Neural cell (in vitro differentiated cells): ENCODE data around the gene GCC1.

Source experiments
- CTCF ChIP-seq: fragments of 450-650 bp; IDR thresholded peaks from 2 replicates; pipeline ENCODE4 v1.5.1; 2014; ENCODE audit warnings: antibody characterized with exemption, mild to moderate bottlenecking, moderate library complexity; ENCODE audit not compliant: poor library complexity, severe bottlenecking
- EP300 ChIP-seq: fragments of 450-650 bp; conservative IDR thresholded peaks from 2 replicates; pipeline ENCODE4 v1.6.1; 2014; ENCODE audit warnings: antibody characterized with exemption, mild to moderate bottlenecking, moderate library complexity; ENCODE audit not compliant: poor library complexity, severe bottlenecking
- EZH2 ChIP-seq: fragments of 200-600, 300-800 bp; shearing (Covaris generic), sonication (generic); IDR thresholded peaks from 2 replicates; pipeline ENCODE4 v1.6.1; 2014; ENCODE audit warnings: antibody characterized with exemption, low read length, borderline replicate concordance, mild to moderate bottlenecking; ENCODE audit not compliant: insufficient read depth, poor library complexity, severe bottlenecking
- MXI1 ChIP-seq: fragments of 450-650 bp; conservative IDR thresholded peaks from 2 replicates; pipeline ENCODE4 v1.6.1; 2014; ENCODE audit warnings: antibody characterized with exemption, mild to moderate bottlenecking; ENCODE audit not compliant: poor library complexity, severe bottlenecking
- POLR2AphosphoS5 ChIP-seq: IDR thresholded peaks from 2 replicates; pipeline ENCODE4 v1.6.1; 2012
- RAD21 ChIP-seq: fragments of 450-650 bp; conservative IDR thresholded peaks from 2 replicates; pipeline ENCODE4 v1.6.1; 2014; ENCODE audit warnings: antibody characterized with exemption, mild to moderate bottlenecking, moderate library complexity
- REST ChIP-seq: IDR thresholded peaks from 2 replicates; pipeline ENCODE4 v1.6.1; 2012; ENCODE audit warnings: borderline replicate concordance
- SMC3 ChIP-seq: fragments of 450-650 bp; conservative IDR thresholded peaks from 2 replicates; pipeline ENCODE4 v1.6.1; 2014; ENCODE audit warnings: antibody characterized with exemption, mild to moderate bottlenecking, moderate library complexity; ENCODE audit not compliant: poor library complexity
- TAF1 ChIP-seq: IDR thresholded peaks from 2 replicates; pipeline ENCODE4 v1.6.1; 2012; ENCODE audit warnings: low read depth

- TF ChIP-seq CTCF, result no peak
- TF ChIP-seq EZH2, result no peak
- no peak for TF ChIP-seq POLR2AphosphoS5
- no peak for TF ChIP-seq MXI1
- no peak for TF ChIP-seq TAF1
- TF ChIP-seq SMC3, result no peak
- no peak for TF ChIP-seq RAD21
- no peak for TF ChIP-seq EP300
- no peak for TF ChIP-seq REST
These were observed 2.2 kb upstream of the GCC1 start for GRCh38 chr7:127587663-127588018.
